Subcutaneous abdominal adipose tissue (tissue), 5 donors: ENCODE measurements around the gene R3HDML.

ENCODE experiments used
- H3K27ac ChIP-seq: one replicate; pipeline ENCODE4 v1.7.0; 2013; ENCODE audit warnings: low read depth, mild to moderate bottlenecking, inconsistent platforms, low read length, moderate library complexity
- H3K27me3 ChIP-seq, 5 donors: one replicate each; pipeline ENCODE4 v1.7.0; 2013; ENCODE audit warnings: low read length in 5 of 5, inconsistent platforms in 1 of 5; ENCODE audit not compliant: control insufficient read depth in 5 of 5, insufficient read depth in 4 of 5
- H3K36me3 ChIP-seq, 5 donors: one replicate each; pipeline ENCODE4 v1.7.0; 2013; ENCODE audit warnings: low read length in 5 of 5; ENCODE audit not compliant: control insufficient read depth in 5 of 5, insufficient read depth in 5 of 5
- H3K4me1 ChIP-seq, 5 donors: one replicate each; pipeline ENCODE4 v1.7.0; 2013; ENCODE audit warnings: low read length in 5 of 5, mild to moderate bottlenecking in 3 of 5, moderate library complexity in 1 of 5; ENCODE audit not compliant: control insufficient read depth in 5 of 5, insufficient read depth in 5 of 5
- H3K4me3 ChIP-seq, 5 donors: one replicate each; pipeline ENCODE4 v1.7.0; 2013; ENCODE audit warnings: low read length in 5 of 5, low read depth in 1 of 5
- H3K9ac ChIP-seq, 5 donors: one replicate each; pipeline ENCODE4 v1.7.0; 2013; ENCODE audit warnings: low read length in 5 of 5, mild to moderate bottlenecking in 4 of 5, moderate library complexity in 3 of 5
- H3K9me3 ChIP-seq, 5 donors: one replicate each; pipeline ENCODE4 v1.7.0; 2013; ENCODE audit warnings: low read length in 5 of 5; ENCODE audit not compliant: control insufficient read depth in 5 of 5
- donor health status: healthy.
- donor health status: healthy.
- donor health status: healthy.
- donor health status: healthy.
- donor health status: healthy.

The R3HDML gene

GRCh38 chr20:44358776-44359175 lies 21.9 kb downstream of the R3HDML start:
- Histone ChIP-seq H3K27me3 (peaks cover 0 to 15% (median 0%) of the 10 kb centered on the region in 5 donors), H3K36me3 (no peaks in the 10 kb centered on the region), H3K27ac (no peak overlapping the region), H3K9ac (no peak overlapping the region), H3K4me3 (no peak overlapping the region), H3K4me1 (no peaks in the 10 kb centered on the region), H3K9me3 (no peaks in the 10 kb centered on the region)

- H3K27me3 ChIP-seq, result peaks cover 0 to 13% (median 0%) of the 10 kb centered on the region in 5 donors
- H3K9ac ChIP-seq, result no peak overlapping the region
- no peak overlapping the region for H3K4me3 ChIP-seq
- H3K36me3 ChIP-seq, result no peaks in the 10 kb centered on the region
- H3K27ac ChIP-seq, result no peak overlapping the region
- no peaks in the 10 kb centered on the region for H3K9me3 ChIP-seq
- H3K4me1 ChIP-seq, result no peaks in the 10 kb centered on the region
Measured at GRCh38 chr20:44360221-44360620, 23.4 kb downstream of the R3HDML start.

- peaks cover 0 to 5% (median 0%) of the 10 kb centered on the region in 5 donors for H3K27me3 ChIP-seq
- H3K4me1 ChIP-seq, result no peaks in the 10 kb centered on the region
- no peak overlapping the region for H3K27ac ChIP-seq
- no peak overlapping the region for H3K9ac ChIP-seq
- no peaks in the 10 kb centered on the region for H3K36me3 ChIP-seq
- no peak overlapping the region for H3K4me3 ChIP-seq
- no peaks in the 10 kb centered on the region for H3K9me3 ChIP-seq
Measured at GRCh38 chr20:44361021-44361420, 24.2 kb downstream of the R3HDML start.

GRCh38 chr20:44362466-44362940 lies 25.7 kb downstream of the R3HDML start:
- no peaks in the 10 kb centered on the region for H3K4me1 ChIP-seq
- H3K9me3 ChIP-seq, result no peaks in the 10 kb centered on the region
- no peaks in the 10 kb centered on the region for H3K27me3 ChIP-seq
- H3K4me3 ChIP-seq, result no peak overlapping the region
- H3K9ac ChIP-seq, result no peak overlapping the region
- H3K27ac ChIP-seq, result no peak overlapping the region
- H3K36me3 ChIP-seq, result no peaks in the 10 kb centered on the region

GRCh38 chr20:44364068-44364467 lies 27.2 kb downstream of the R3HDML start:
- H3K9me3 ChIP-seq, result no peaks in the 10 kb centered on the region
- no peak overlapping the region for H3K4me3 ChIP-seq
- H3K36me3 ChIP-seq, result no peaks in the 10 kb centered on the region
- no peaks in the 10 kb centered on the region for H3K27me3 ChIP-seq
- H3K9ac ChIP-seq, result no peak overlapping the region
- H3K4me1 ChIP-seq, result no peaks in the 10 kb centered on the region
- H3K27ac ChIP-seq, result no peak overlapping the region

- H3K27me3 ChIP-seq, result no peaks in the 10 kb centered on the region
- H3K9me3 ChIP-seq, result no peaks in the 10 kb centered on the region
Measured at GRCh38 chr20:44364780-44365179, 27.9 kb downstream of the R3HDML start.

GRCh38 chr20:44367746-44368145 lies 30.9 kb downstream of the R3HDML start:
- no peaks in the 10 kb centered on the region for H3K27me3 ChIP-seq
- H3K4me1 ChIP-seq, result no peaks in the 10 kb centered on the region
- H3K9me3 ChIP-seq, result no peaks in the 10 kb centered on the region
- no peak overlapping the region for H3K4me3 ChIP-seq
- H3K36me3 ChIP-seq, result no peaks in the 10 kb centered on the region
- H3K9ac ChIP-seq, result no peak overlapping the region
- no peak overlapping the region for H3K27ac ChIP-seq

More at GRCh38 chr20:44364780-44365179, 27.9 kb downstream of the R3HDML start:
- Histone ChIP-seq H3K4me1 (no peaks in the 10 kb centered on the region), H3K27ac (no peak overlapping the region), H3K36me3 (no peaks in the 10 kb centered on the region), H3K9ac (no peak overlapping the region), H3K4me3 (no peak overlapping the region)

GRCh38 chr20:44370639-44371218 lies 33.9 kb downstream of the R3HDML start:
- no peaks in the 10 kb centered on the region for H3K36me3 ChIP-seq
- H3K4me1 ChIP-seq, result no peaks in the 10 kb centered on the region
- H3K9me3 ChIP-seq, result no peaks in the 10 kb centered on the region
- no peaks in the 10 kb centered on the region for H3K27me3 ChIP-seq
- H3K9ac ChIP-seq, result no peak overlapping the region
- H3K4me3 ChIP-seq, result no peak overlapping the region
- no peak overlapping the region for H3K27ac ChIP-seq

- Histone ChIP-seq H3K4me3 (no peak overlapping the region), H3K27ac (no peak overlapping the region), H3K4me1 (no peaks in the 10 kb centered on the region), H3K36me3 (no peaks in the 10 kb centered on the region), H3K9ac (no peak overlapping the region), H3K9me3 (no peaks in the 10 kb centered on the region), H3K27me3 (peaks cover 0 to 2% (median 0%) of the 10 kb centered on the region in 5 donors)
Measured at GRCh38 chr20:44382641-44383040, 45.8 kb downstream of the R3HDML start.

- Histone ChIP-seq H3K4me1 (peaks cover 0 to 9% (median 6%) of the 10 kb centered on the region in 5 donors), H3K4me3 (no peak overlapping the region), H3K9me3 (no peaks in the 10 kb centered on the region), H3K27me3 (peaks cover 0 to 7% (median 2%) of the 10 kb centered on the region in 5 donors), H3K27ac (no peak overlapping the region), H3K9ac (no peak overlapping the region), H3K36me3 (no peaks in the 10 kb centered on the region)
Measured at GRCh38 chr20:44384423-44385027, 47.7 kb downstream of the R3HDML start.
